GM10847 (cell line): ENCODE results near the gene PGC.

Experiments used
- POLR2A ChIP-seq: IDR thresholded peaks from 2 replicates; pipeline ENCODE4 v1.6.1; 2011; ENCODE audit not compliant: insufficient read length; ENCODE audit errors: extremely low read depth

Gene PGC

DNA sequence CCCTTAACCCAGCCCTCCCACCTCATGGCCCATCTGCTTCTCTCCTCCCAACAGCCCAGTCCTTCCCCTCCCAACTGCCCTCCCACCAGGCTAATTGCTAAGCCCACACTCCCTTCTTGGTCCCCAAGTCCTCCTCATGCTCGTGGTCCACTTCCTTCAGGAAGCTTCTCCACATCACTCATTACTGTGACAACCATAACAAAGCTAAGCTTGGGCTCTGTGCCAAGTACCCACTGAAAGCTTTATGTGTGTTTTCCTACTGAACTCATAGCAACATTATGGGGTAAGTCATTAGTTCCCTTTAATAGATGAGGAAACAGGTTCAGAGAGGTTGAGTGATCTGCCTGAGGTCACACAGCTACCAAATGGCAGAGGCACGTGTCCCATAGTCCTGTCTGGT, 16.3 kb upstream of the PGC start:
- no peak for TF ChIP-seq POLR2A

DNA sequence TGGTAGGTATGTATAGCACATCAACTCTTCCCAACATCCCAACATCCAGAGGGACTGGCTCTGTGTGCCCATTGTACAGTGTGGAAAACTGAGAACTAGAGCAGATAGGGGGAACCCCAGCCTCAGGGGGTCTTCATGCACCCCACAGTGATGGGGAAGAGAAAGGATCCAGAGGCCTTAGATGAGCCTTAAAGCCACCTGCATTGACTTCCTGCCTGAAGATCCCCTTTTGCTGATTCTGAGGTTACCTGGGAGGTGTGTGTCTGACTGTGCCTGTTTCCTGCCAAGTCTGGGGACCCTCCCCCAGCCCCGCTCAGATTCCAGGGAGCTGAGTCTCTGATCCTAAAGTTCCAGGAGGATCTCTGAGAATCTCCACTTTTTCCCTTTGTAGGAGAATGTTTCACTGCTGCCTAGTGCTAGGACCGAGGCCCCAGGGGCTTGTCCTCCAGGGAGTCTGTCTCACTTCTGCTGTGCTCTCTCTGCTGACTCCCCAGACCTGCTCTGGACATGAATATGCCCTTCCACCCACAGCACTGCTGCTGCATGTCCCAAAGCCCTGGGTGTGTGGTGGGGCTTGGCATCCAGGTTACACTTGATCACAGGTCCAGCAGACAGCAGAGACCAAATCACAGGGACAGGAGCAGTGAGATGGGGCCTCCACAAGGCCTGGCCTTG, 12.8 kb upstream of the PGC start:
- no peak for TF ChIP-seq POLR2A

DNA sequence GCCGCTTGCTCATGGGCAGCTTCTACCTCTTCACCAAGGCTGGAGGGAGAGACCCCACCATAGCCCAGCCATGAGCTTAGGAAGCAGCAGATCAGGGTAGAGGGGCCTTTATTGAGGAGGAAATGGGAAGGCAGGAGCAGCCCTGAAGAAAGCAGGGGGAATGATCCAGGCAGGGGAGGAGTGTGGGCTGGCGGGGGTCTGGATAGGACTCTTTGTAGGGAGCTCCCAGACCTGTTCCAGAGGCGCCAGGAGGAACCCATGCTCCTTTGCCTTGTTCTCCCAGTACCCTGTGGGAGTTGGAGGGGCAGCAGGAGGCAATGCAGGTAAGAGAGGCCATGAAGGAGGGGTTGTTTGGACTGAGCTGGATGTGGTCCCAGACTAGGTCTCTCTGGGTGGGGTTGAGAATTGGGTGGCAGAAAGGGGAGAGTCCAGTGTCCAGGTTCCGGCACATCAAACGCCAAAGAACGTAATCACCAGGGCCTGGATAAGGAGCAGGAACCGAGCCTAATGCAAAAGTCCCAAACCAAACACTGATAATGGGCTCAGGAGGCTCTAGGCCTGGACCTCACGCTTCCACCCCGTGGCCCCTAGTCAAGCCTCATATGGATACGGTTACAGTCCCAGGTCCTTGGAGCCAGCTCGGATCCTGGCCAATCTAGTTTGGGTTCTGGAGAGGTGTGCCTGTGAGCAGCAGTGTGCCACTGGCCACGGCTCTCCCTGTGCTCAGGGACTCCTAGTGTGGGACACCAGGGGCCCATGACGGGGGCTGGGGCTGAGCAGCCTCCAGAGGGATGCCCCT, 12.1 kb upstream of the PGC start:
- no peak for TF ChIP-seq POLR2A

DNA sequence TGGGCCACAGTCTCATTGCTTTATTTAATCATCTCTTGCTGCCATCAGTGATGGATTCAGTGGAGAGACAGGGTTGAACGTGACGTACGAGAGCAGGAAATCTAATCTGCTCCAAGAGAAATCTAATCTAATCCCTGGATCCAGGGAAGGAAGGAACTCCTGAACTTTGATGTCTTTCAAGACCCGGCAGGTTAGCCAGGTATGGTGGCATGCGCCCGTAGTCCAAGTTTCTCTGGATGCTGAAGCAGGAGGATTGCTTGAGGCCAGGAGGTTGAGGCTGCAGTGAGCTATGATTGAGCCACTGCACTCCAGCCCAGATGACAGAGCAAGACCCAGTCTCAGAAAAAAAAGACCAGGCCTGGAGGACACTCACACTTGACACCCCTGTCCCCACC, 11.4 kb upstream of the PGC start:
- no peak for TF ChIP-seq POLR2A

DNA sequence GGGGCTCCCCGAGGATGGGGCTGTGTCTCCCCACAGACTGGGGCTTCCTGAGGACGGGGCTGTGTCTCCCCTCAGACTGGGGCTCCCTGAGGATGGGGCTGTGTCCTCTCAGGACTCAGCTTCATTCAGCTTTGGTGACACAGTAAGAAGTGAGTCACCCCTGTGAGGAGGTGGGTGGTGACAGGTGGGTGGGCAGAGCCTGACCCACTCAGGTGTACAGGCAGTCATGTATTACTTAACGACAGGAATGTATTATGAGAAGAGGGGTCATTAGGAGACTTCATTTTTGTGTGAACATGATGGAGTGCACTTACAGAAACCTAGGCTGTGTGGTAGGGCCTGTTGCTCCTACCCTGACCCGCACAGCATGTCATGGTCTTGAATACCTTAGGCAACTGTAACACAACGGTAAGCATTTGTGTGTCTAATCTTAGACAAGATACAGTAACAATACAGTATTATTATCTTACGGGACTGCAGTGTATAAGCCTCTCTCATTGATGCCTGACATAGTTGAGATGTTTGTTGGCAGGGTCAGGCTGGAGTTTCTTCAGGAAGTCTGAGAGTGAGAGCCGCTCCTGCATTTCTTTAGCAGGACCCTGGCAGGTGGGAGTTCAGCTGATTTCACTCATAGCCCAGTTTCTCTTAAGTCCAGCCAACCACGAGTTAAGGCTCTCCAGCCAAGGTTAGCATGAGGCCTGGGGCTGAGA, 10.9 kb upstream of the PGC start:
- TF ChIP-seq POLR2A, result no peak

DNA sequence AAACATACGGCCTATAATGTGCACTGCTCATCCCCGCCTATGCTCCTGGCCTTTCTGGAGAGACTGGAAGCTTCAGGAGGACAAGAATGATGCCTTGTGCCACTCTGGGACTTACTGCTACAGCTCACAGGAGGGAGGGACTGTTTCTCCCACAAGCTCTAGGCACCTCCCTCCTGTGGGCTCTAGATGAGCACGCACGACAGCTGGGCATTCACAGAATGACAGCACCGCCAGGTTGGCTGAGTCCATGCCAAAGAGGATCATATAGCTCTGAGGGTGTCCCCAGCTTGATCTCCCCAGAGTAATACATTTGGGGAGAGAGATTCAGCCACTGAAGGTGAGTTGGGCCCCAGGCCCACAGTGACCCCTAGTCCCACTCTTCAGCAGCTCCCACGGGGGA, 10.1 kb upstream of the PGC start:
- TF ChIP-seq POLR2A, result no peak

DNA sequence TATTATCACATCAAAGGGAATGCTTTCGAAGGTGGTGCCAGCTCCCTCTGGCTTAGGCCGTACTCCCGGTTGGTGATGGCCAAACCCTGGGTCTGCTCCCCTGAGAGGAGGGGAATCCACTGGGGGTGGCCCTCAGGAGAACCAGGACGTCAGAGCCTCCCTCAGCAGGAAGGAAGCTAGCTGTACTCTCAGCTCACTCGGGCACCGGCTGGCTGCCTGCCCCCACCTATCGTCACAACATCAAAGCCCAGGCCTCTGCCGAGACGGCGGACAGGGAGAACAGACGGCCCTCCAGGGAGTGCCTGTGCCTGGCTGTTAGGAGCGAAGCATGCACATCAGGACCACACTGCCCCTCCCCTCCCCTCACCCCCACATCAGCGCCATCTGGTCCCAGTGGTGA, 9.2 kb upstream of the PGC start:
- TF ChIP-seq POLR2A, result no peak

DNA sequence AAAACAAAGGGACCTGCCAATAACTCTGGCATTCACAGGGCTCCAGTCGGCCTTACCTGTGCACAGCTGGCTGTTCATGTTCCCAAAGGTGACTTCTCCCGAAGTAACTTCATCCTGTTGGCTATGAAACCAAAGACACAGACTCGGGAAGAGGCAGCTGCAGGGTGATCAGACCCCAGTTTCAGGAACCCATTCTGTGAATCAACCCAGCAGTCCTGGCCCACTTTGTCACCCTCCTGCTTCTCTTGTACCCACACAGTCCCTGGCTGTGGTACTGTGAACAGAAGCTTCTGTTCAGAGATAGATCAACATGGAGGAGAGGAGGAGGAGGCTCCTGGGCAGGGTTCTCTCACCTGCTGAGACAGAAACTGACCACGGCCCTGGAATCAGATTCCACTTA, 8.7 kb upstream of the PGC start:
- no peak for TF ChIP-seq POLR2A

DNA sequence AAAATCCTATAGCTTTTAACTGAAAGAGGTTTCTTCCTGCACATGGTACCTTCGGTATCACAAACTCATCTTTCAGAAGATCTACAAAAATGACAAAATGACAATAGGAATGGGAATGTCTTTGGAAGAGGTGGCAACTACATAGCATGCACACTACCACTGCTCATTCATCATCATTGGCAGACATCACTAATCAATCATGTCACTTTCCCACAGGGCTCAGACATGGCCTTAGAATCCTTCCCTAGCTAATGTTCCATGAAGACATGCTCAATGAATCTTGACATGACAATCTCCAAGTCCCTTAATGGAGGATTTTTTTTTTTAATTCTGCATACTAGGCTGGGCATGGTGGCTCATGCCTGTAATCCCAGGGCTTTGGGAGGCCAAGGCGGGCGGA, 3.2 kb upstream of the PGC start:
- no peak for TF ChIP-seq POLR2A

DNA sequence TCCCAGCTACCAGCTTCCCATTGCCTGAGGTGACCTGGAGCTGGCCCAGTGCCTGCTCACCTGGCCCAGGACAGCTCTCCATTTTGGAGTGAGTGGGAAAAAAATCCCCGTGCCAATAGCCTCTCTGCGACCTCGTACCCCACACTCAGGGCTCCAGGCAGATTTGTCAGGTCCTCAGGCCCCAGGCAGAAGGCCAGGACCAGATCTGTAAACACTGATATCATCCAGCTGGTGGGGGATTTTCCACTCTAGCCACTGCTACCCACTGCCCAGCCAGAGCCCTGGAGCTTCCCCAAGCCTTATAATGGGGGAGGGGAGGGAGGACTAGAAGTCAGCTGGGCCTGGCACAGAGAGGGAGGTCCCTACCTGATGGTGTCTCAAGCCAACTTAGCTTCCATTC, 1.3 kb upstream of the PGC start:
- TF ChIP-seq POLR2A, result no peak

DNA sequence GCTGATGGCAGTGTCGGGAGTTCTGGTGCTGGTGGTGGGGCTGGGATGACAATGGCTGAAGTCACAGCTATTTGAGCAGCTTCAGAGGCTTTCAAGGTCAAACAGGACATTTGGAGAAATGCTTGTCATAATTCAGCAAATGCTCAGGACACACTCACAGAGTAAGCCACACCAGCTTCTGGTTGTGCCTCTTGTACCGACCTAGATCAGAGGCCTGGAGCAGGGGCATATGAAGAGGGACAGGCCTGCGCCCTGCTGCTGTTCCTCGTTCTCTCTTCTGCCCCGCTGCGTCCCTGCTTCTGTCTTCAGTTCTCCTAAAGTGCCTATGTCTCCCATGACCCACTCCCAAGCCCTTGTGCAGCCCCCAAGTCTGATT, 893 bp upstream of the PGC start:
- no peak for TF ChIP-seq POLR2A

DNA sequence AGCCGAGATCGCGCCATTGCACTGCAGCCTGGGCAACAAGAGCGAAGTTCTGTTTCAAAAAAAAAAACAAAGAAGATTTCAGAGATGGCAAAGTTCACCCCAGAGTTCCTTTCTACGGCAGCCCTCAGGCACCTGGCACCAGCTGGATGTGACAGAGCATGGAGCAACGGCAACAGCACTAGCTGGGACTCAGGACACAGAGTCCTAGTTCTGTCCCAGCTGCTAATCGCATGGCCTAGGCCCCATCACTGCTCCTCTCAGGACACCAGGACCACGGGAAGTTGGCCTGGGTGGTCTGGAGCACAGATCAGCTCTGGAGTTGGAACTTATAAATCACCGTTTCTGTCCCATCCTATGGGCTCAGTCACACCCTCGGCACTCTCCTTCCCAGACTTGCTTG, 1.1 kb downstream of the PGC start:
- TF ChIP-seq POLR2A, result no peak

DNA sequence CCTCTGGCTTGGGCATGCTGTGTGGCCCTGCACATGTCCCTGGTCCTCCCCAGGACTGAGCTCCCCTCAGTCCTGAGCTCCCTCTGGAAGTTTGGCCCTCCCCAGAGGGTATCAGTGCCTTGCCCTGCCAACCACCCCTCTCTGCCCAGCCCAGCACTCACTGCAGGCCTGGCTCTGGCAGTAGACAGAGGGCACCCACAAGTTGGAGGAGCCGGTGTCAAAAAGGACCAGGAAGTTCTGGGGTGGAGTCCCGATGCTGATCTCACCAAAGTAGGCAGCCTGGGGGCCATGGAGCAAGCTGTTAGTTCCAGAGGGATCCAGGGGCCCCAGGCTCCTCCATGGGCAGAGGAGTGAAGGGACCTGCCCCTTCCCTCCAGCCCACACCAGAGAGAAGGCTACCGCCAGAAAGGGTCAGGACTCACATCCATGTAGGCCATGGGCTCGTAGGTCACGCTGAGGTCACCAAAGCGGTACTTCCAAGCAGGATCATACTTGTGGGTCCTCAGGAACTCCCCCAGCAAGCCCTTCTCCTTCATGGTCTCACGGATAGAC, 2.9 kb downstream of the PGC start:
- no peak for TF ChIP-seq POLR2A

DNA sequence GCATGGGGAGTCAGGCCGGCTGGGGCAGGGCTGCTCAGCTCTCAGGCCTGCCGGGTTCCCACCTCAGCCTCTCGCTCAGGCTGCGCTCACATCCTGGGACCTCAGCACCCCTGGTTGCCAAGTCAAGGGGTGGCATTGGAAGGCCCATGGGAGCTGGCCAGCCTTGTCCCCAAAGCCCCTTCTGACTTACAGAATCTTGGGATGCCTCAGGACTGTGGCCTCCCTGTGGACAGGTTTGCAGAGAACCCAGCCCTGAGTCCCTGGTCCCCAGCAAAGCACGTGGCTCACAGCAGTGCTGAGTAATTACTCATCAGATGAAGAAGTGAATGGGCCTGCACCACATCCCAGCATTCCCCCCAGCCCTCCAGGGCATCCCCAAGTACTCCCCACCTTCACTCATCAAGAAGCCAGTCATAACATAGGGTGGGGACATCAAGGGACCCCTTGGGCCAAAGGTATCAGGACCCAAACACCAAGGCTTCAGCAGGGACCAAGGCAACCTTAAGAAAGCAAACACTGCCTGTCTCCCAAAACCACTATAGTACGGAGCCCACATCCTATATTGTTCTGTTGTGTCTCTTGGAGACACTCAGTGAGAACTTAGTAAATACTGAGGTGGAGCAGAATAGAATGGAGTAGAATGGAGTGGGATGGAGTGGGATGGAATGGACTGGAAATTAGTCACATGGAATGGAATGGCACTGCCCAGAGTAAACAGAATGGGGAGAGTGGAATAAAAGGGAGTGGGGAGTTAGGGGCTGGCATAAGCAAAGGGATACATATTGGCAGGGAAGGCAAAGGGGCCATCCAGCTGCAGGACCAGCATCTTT, 3.6 kb downstream of the PGC start:
- TF ChIP-seq POLR2A, result no peak

DNA sequence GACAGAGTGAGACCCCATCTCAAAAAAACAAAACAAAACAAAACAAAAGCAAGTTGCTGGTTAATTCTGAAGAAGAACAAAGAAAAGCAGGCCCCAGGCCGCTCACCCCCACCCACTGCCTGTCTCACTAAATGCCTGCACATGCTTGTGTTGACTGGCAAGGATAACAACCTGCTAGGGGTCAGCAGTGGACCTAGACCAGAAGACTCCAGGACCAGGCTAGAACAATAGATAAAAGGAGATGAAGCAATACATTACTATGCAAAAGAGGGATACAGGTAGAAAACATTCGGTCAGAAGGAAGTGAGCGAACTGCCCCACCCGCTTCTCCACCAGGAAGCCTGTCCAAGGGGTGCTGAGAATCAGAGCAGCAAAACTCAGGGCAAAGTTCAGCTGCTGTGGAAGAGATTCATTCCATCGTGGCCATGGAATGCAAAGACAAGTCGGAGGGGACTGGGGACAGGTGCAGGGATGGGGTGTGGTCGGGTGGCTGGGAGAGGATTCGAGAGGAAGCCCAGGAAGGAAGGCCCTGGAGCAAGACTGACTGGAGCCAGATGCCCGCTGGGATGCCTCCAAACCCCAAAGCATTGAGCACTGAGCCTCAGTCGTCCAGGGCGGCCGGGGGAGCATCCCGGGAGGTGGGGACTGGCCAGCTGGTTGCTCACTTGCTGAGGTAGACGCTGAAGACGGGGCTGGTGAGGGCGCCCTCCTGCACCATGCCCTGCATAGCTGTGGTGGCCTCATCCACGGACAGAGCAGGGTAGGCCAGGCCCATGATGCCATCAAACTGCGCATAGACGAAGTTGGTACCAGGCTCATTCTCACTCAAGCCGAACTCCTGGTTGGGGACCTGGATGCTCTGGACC, 5.3 kb downstream of the PGC start:
- no peak for TF ChIP-seq POLR2A
